GM23248 (cell line): ENCODE results near the gene LAPTM4A. TPM values are rescaled to one million over a fixed set of nuclear protein-coding genes. Genes with fewer than 3 reads are reported as not detected.

Experiments used
- DNase-seq: peaks from one replicate; pipeline ENCODE4 v3.0.0-alpha.2; 2015
- H2AFZ ChIP-seq: fragments of 200-600 bp; sonication (generic); 2 replicates; pipeline ENCODE4 v1.6.1; 2016; ENCODE audit warnings: antibody characterized with exemption
- H3F3A ChIP-seq: fragments of 200-600 bp; sonication (generic); 2 replicates; pipeline ENCODE4 v1.6.1; 2016; ENCODE audit warnings: mild to moderate bottlenecking, antibody characterized with exemption, mixed run types; ENCODE audit not compliant: insufficient read depth
- H3K27ac ChIP-seq: fragments of 200-600 bp; sonication (generic); 2 replicates; pipeline ENCODE4 v1.5.1; 2016; ENCODE audit warnings: mild to moderate bottlenecking
- H3K27me3 ChIP-seq: fragments of 200-600 bp; sonication (generic); replicated peaks from 2 replicates; pipeline ENCODE4 v1.6.1; 2016; ENCODE audit warnings: mild to moderate bottlenecking; ENCODE audit not compliant: insufficient read depth
- H3K36me3 ChIP-seq: fragments of 200-600 bp; sonication (generic); 2 replicates; pipeline ENCODE4 v1.6.1; 2016; ENCODE audit warnings: low read depth, mild to moderate bottlenecking
- H3K4me1 ChIP-seq: fragments of 200-600 bp; sonication (generic); 2 replicates; pipeline ENCODE4 v1.6.1; 2016; ENCODE audit warnings: mild to moderate bottlenecking; ENCODE audit not compliant: insufficient read depth
- H3K4me2 ChIP-seq: fragments of 200-600 bp; sonication (generic); one replicate; pipeline ENCODE4 v1.6.1; 2016; ENCODE audit warnings: mild to moderate bottlenecking; ENCODE audit not compliant: unreplicated experiment
- H3K4me3 ChIP-seq: fragments of 200-600 bp; sonication (generic); 2 replicates; pipeline ENCODE4 v1.5.1; 2016; ENCODE audit warnings: mild to moderate bottlenecking
- H3K79me2 ChIP-seq: fragments of 200-600 bp; sonication (generic); 2 replicates; pipeline ENCODE4 v1.6.1; 2016; ENCODE audit warnings: mild to moderate bottlenecking; ENCODE audit not compliant: insufficient read depth
- H3K9ac ChIP-seq: fragments of 200-600 bp; sonication (generic); 2 replicates; pipeline ENCODE4 v1.6.1; 2016; ENCODE audit warnings: mild to moderate bottlenecking
- H3K9me2 ChIP-seq: fragments of 200-600 bp; sonication (generic); 2 replicates; pipeline ENCODE4 v1.6.1; 2016; ENCODE audit warnings: mixed run types, mild to moderate bottlenecking, moderate library complexity; ENCODE audit not compliant: insufficient read depth
- H3K9me3 ChIP-seq: fragments of 200-600 bp; sonication (generic); one replicate; pipeline ENCODE4 v1.6.1; 2017; ENCODE audit warnings: low read depth
- H4K20me1 ChIP-seq: fragments of 200-600 bp; sonication (generic); 2 replicates; pipeline ENCODE4 v1.6.0; 2016; ENCODE audit not compliant: insufficient read depth
- EZH2 ChIP-seq: fragments of 200-600 bp; sonication (generic); IDR thresholded peaks from 2 replicates; pipeline ENCODE4 v1.6.1; 2018; ENCODE audit warnings: antibody characterized with exemption, mild to moderate bottlenecking; ENCODE audit not compliant: insufficient read depth, poor library complexity, severe bottlenecking
- EZH2phosphoT487 ChIP-seq: fragments of 200-600 bp; sonication (generic); IDR thresholded peaks from 2 replicates; pipeline ENCODE4 v1.6.1; 2018; ENCODE audit warnings: antibody characterized with exemption, moderate library complexity, mild to moderate bottlenecking, low read depth; ENCODE audit not compliant: insufficient read depth
- WGBS, 2 experiments: methylation state at CpG; one replicate each; pipeline ENCODE4 v1.1.6; 2015 to 2017; ENCODE audit warnings: low lambda C conversion rate in 2 of 2, low coverage in 1 of 2; ENCODE audit errors: missing lambda C conversion rate in 2 of 2; 5-methylcytosine and 5-hydroxymethylcytosine counted together
- in situ Hi-C: fragments of 300-500 bp; cut with MboI; formaldehyde crosslinking; loops from 2 replicates; pipeline ENCODE4 v1.15.0; 2020
- polyA plus RNA-seq: library from polyadenylated mRNA; unstranded; fragments of >200 nt; fragmentation: Nextera tagmentation; extraction: Ambion mirVana; gene quantifications from 2 replicates; pipeline ENCODE4 v1.2.1, GENCODE V29; 2016
- total RNA-seq: library from RNA; depleted of rRNA; stranded (reverse); fragments of >200 nt; shearing (Covaris generic); gene quantifications from 2 replicates; pipeline ENCODE4 v1.2.3, GENCODE V29; 2014

The LAPTM4A gene
- total and polyA plus RNA-seq, 2 experiments from 2014 or later = 363 to 752 TPM

DNA sequence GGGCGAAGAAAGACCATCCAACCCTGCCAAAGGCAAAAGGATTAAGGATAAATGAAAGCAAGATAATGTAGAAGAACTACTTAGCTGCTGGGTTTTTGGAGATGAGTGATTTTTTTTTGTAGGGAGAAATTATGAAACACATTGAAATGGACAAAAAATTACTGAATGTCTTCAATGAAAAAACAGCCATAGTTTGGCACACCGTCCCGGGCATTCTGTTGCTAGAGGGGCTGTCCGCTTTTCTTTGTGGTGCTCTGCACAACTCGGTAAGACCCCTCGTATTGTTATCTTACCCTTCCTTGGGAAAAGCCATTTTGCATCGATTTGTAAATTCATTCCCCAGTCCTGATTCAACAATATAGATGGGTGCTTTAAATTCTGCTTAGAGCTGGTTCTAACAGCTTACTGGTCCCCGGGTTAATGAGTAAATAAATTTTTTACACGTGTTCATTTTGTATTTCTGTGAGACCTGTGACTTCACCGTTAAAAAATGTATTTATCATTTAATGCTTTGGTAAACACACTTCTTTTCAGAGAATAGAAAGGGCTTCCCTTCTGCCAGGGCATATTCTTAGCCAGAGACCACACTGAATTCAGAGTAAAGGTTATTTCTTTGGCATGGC, 912 bp upstream of the LAPTM4A start:
- Histone ChIP-seq H3K9me2 (no peaks in the 10 kb centered on the region), H3K9me3 (no peaks in the 10 kb centered on the region), H3K4me2 (peak overlapping the region; percentile 97), H3K27me3 (no peaks in the 10 kb centered on the region), H3K9ac (peak overlapping the region; percentile 100), H3F3A (peaks cover 48% of the 10 kb centered on the region), H2AFZ (peak overlapping the region; percentile 75), H3K79me2 (peaks cover 41% of the 10 kb centered on the region), H3K4me3 (peak overlapping the region; percentile 97), H4K20me1 (peaks cover 13% of the 10 kb centered on the region; the same call in 1 of the 2 replicates), H3K27ac (peak overlapping the region; percentile 100), H3K36me3 (no peaks in the 10 kb centered on the region), H3K4me1 (peaks cover 27% of the 10 kb centered on the region; the same call in 1 of the 2 replicates)
- 1 to 2% methylated on average over 10 of the region's 10 CpGs for WGBS, 2 experiments
- TF ChIP-seq EZH2 (no peak), EZH2phosphoT487 (no peak)
- peak; percentile 70 for DNase-seq
- in situ Hi-C loops = no loop called here

DNA sequence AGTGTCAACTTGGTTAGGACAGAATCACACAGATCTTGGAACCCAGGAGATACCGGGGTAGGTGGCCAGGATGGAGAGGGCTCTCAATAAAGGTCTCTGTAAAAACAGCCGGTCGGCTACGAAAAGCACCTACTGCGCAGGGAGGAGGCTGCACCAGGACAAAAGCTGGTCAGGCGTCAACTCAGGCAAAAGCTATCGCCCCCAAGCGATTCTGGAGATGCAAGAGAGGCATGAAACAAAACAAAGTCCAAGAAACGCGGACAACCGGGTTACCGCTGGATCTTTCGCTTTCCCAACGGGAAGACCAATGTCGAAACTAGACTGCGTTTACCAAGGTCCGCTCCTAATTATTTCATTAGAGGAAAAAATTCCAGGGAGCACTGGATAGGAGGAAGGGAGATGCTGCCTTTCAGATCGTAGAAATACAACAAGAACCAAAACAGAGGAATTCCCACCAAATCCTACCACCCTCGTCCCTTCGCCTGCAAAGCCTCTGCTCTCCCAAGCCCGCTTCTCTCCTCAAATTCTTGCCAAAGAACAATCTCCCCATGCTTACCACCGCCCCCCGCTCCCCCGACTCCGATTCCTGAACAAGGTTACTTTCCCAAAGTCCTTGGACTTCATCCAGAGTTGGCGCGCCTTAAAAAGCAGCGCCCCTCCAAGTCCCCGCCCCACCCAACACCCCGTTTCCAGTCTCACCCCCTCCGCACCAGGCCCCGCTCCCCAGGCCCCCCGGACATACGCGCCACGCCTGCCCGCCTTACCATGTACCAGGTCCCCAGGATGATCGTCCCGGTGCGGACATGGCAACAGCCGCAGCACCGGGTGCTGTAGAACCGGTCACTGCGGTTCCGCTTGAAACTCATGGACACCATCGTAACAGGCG, 539 bp downstream of the LAPTM4A start:
- TF ChIP-seq EZH2phosphoT487 (no peak), EZH2 (no peak)
- Histone ChIP-seq H3K27me3 (no peaks in the 10 kb centered on the region), H3K79me2 (peaks cover 54% of the 10 kb centered on the region), H3K36me3 (no peaks in the 10 kb centered on the region), H3K4me3 (peak overlapping the region; percentile 97), H2AFZ (peak overlapping the region; percentile 16; the same call in 1 of the 2 replicates), H3K4me1 (peaks cover 27% of the 10 kb centered on the region; the same call in 1 of the 2 replicates), H3K27ac (peak overlapping the region; percentile 100), H3K4me2 (peak overlapping the region; percentile 98), H3K9me3 (no peaks in the 10 kb centered on the region), H4K20me1 (peaks cover 13% of the 10 kb centered on the region; the same call in 1 of the 2 replicates), H3K9ac (peak overlapping the region; percentile 100), H3K9me2 (no peaks in the 10 kb centered on the region), H3F3A (peaks cover 48% of the 10 kb centered on the region)
- DNase-seq = peak; percentile 81
- in situ Hi-C loops = no loop called here
- 0 to 1% methylated on average over 41 to 47 of the region's 47 CpGs for WGBS, 2 experiments

DNA sequence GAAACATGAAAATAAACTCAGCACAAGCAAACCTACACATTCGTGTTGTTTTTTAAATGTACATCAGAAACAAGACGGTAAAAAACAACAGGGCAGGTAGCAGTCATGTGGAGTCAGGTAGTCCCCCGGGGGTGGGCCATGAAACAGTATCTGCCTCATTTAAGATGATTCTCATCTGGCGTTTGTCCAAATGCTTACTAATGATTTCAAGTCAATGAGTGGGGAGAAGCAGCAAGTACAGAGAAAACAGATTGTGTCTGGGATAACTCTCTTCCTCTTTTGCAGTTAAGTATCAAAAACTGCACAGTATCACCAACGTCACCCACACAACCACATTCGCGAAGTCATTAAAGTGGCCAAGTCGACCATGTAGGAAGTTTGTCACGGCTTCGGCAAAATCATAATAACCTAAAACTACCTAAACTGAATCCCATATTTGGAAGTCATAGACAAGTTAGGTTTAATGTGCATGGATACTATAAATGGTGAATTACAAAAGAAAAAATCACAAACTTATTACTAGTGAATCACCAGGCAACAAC, 1.3 kb downstream of the LAPTM4A start:
- Histone ChIP-seq H3K9ac (peak overlapping the region; percentile 100), H3K9me3 (no peaks in the 10 kb centered on the region), H3K4me2 (peak overlapping the region; percentile 98), H2AFZ (no peak overlapping the region), H3K27me3 (no peaks in the 10 kb centered on the region), H3F3A (peaks cover 48% of the 10 kb centered on the region), H4K20me1 (peaks cover 20% of the 10 kb centered on the region; the same call in 1 of the 2 replicates), H3K4me3 (peak overlapping the region; percentile 97), H3K79me2 (peaks cover 61% of the 10 kb centered on the region), H3K4me1 (peaks cover 27% of the 10 kb centered on the region), H3K36me3 (no peaks in the 10 kb centered on the region), H3K27ac (peak overlapping the region; percentile 100), H3K9me2 (no peaks in the 10 kb centered on the region)
- no peak for TF ChIP-seq EZH2phosphoT487
- no peak for TF ChIP-seq EZH2
- in situ Hi-C loops = no loop called here
- peak; percentile 86 for DNase-seq
- WGBS, 2 experiments = 0% methylated on average over 10 of the region's 10 CpGs

DNA sequence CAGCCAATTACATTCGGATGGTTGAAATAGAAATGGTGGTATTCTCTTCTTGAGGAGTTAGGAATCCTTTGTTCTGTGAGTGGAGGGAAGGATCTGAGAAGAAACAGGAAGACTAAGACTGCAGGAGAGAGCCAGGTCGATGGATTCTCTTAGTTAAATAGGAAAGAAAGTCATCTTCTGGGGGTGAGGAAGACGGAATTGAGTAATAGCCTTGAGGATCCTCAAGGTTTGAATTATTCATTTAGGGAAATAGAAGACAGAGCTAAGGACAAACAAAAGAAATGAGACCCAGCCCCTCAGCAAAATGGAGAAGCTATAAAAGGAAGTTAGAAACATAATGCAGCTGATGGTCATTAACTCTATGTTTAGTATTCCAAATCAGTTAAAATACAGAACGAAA, 1.8 kb downstream of the LAPTM4A start:
- 2% methylated on average over 4 of the region's 4 CpGs for WGBS, 2 experiments
- Histone ChIP-seq H3K4me1 (peaks cover 27% of the 10 kb centered on the region), H3K9me3 (no peaks in the 10 kb centered on the region), H3K4me2 (peak overlapping the region; percentile 98), H3K27me3 (no peaks in the 10 kb centered on the region), H3K9me2 (no peaks in the 10 kb centered on the region), H3F3A (peaks cover 48% of the 10 kb centered on the region), H3K4me3 (peak overlapping the region; percentile 97), H2AFZ (no peak overlapping the region), H3K36me3 (no peaks in the 10 kb centered on the region), H4K20me1 (peaks cover 23% of the 10 kb centered on the region; the same call in 1 of the 2 replicates), H3K27ac (peak overlapping the region; percentile 100), H3K79me2 (peaks cover 66% of the 10 kb centered on the region), H3K9ac (peak overlapping the region; percentile 100)
- no peak for TF ChIP-seq EZH2
- no peak for TF ChIP-seq EZH2phosphoT487
- DNase-seq = peak; percentile 65
- in situ Hi-C loops = no loop called here
